Measurements from ENCODE around the gene TMEM179B. TPM values are rescaled to one million over a fixed set of nuclear protein-coding genes. Genes with fewer than 3 reads are reported as not detected.
"Not testable (repeated sequence)": the region's sequence is repeated elsewhere in the genome, so short reads cannot be mapped to it uniquely, and the experiment has no call there.

Gene TMEM179B, protein sequence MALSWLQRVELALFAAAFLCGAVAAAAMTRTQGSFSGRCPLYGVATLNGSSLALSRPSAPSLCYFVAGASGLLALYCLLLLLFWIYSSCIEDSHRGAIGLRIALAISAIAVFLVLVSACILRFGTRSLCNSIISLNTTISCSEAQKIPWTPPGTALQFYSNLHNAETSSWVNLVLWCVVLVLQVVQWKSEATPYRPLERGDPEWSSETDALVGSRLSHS
- 40.5 TPM for polyA plus RNA-seq (2013, experiment 1 of 2)
- 38.0 TPM for polyA plus RNA-seq (2013, experiment 2 of 2)

- no CpG with 5 or more reads among the region's 88 CpGs for WGBS (ENCODE audit: extremely low coverage, insufficient coverage, low lambda C conversion rate)
- peak; percentile 99 for DNase-seq
Measured at GRCh38 chr11:62787005-62787759, at the start of gene TMEM179B. TMEM179B (plus strand) TSS chr11:62787402; CDS start chr11:62787432, 30 bp downstream.

DNA sequence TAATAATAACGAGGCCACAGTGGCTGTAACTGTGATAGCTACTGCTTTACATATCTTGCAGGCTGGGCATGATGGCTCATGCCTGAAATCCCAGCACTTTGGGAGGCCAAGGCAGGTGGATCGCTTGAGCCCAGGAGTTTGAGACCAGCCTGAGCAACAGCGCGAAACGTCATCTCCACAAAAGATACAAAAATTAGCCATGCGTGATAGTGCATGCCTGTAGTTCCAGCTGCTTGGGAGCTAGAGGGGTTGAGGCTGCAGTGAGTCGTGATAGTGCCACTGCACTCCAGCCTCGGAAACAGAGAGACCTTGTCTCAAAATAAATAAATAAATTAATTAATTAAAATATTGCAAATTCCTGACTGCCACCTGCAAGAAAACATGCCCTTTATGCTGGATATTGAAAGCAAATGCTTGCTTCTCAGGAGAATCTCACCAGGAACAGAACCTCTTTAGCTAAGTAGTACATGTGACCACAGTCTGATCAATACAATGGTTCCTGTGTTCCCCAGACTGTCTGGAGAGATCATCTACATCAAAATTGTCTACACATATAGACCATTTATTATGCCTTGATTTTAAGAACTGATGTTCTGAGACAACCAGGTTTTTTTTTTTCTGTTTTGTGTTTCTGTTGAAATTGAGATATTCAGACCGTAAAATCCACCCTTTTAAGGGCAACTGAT, 39.6 kb upstream of the TMEM179B start:
- H4K8ac ChIP-seq (ENCODE audit: low read depth, low read length): no peak overlapping the region
- H4K5ac ChIP-seq (ENCODE audit: low read length): no peak overlapping the region
- H2AK5ac ChIP-seq (ENCODE audit: low read length): no peak overlapping the region
- DNase-seq: no peak
- H2BK5ac ChIP-seq (ENCODE audit: low read length): no peak overlapping the region
- no peak overlapping the region for H3K27ac ChIP-seq (ENCODE audit: low read depth, low read length)
- H3K23ac ChIP-seq (ENCODE audit: low read length): no peak overlapping the region
- no peak overlapping the region for H2BK120ac ChIP-seq (ENCODE audit: low read depth, low read length)
- no peak overlapping the region for H2BK15ac ChIP-seq (replicated peaks; ENCODE audit: low read depth)
- no peak overlapping the region for H3K18ac ChIP-seq (ENCODE audit: low read length)
- no peaks in the 10 kb centered on the region for H3K4me1 ChIP-seq (ENCODE audit: control insufficient read depth, low read depth, low read length)
- peaks cover 11% of the 10 kb centered on the region for H3K79me2 ChIP-seq (ENCODE audit: control insufficient read depth, insufficient read depth, low read length)
- H3K27me3 ChIP-seq (ENCODE audit: insufficient read depth, low read length, poor library complexity): no peaks in the 10 kb centered on the region
- no peak overlapping the region for H3K56ac ChIP-seq (ENCODE audit: low read length)
- no peak overlapping the region for H3K4me2 ChIP-seq (ENCODE audit: low read length)
- H3K4me3 ChIP-seq (ENCODE audit: low read length): no peak overlapping the region
- no peak overlapping the region for H3K9ac ChIP-seq (ENCODE audit: low read length)
- H3K4ac ChIP-seq (ENCODE audit: low read depth, low read length): no peak overlapping the region
- no CpG with 5 or more reads among the region's 9 CpGs for WGBS (ENCODE audit: extremely low coverage, insufficient coverage, low lambda C conversion rate)
- peaks cover 14% of the 10 kb centered on the region for H3K79me1 ChIP-seq (ENCODE audit: low read length)
- H3K36me3 ChIP-seq (ENCODE audit: control insufficient read depth, insufficient read depth, low read length): peaks cover 4% of the 10 kb centered on the region

More at GRCh38 chr11:62787005-62787759, at the start of gene TMEM179B:
- Histone ChIP-seq H2BK15ac (replicated peaks; ENCODE audit: low read depth) (no peak within 1 kb of the TSS), H4K8ac (ENCODE audit: low read depth, low read length) (no peak within 1 kb of the TSS), H3K9ac (ENCODE audit: low read length) (peak within 1 kb of the TSS; percentile 90), H3K27me3 (ENCODE audit: insufficient read depth, low read length, poor library complexity) (no peaks in the 10 kb centered on the region), H3K79me1 (ENCODE audit: low read length) (peaks cover 16% of the 10 kb centered on the region), H3K56ac (ENCODE audit: low read length) (peak within 1 kb of the TSS; percentile 100), H2BK120ac (ENCODE audit: low read depth, low read length) (no peak within 1 kb of the TSS), H3K18ac (ENCODE audit: low read length) (peak within 1 kb of the TSS; percentile 52), H3K36me3 (ENCODE audit: control insufficient read depth, insufficient read depth, low read length) (peaks cover 10% of the 10 kb centered on the region), H3K79me2 (ENCODE audit: control insufficient read depth, insufficient read depth, low read length) (peaks cover 28% of the 10 kb centered on the region), H3K23ac (ENCODE audit: low read length) (peak within 1 kb of the TSS; percentile 91), H3K27ac (ENCODE audit: low read depth, low read length) (peak within 1 kb of the TSS; percentile 89), H3K4me3 (ENCODE audit: low read length) (peak within 1 kb of the TSS; percentile 94), H4K5ac (ENCODE audit: low read length) (peak within 1 kb of the TSS; percentile 17), H2BK5ac (ENCODE audit: low read length) (peak within 1 kb of the TSS; percentile 57), H2AK5ac (ENCODE audit: low read length) (peak within 1 kb of the TSS; percentile 31), H3K4me1 (ENCODE audit: control insufficient read depth, low read depth, low read length) (peaks cover 5% of the 10 kb centered on the region), H3K4me2 (ENCODE audit: low read length) (peak within 1 kb of the TSS; percentile 91), H3K4ac (ENCODE audit: low read depth, low read length) (peak within 1 kb of the TSS; percentile 61)

- not testable (repeated sequence) for H3K4ac ChIP-seq (ENCODE audit: low read depth, low read length); H3K23ac ChIP-seq (ENCODE audit: low read length); H2BK5ac ChIP-seq (ENCODE audit: low read length); H3K4me3 ChIP-seq (ENCODE audit: low read length); H3K4me2 ChIP-seq (ENCODE audit: low read length); H4K8ac ChIP-seq (ENCODE audit: low read depth, low read length); H3K4me1 ChIP-seq (ENCODE audit: control insufficient read depth, low read depth, low read length); H2BK15ac ChIP-seq (replicated peaks; ENCODE audit: low read depth); H2BK120ac ChIP-seq (ENCODE audit: low read depth, low read length); H2AK5ac ChIP-seq (ENCODE audit: low read length); H4K5ac ChIP-seq (ENCODE audit: low read length); H3K9ac ChIP-seq (ENCODE audit: low read length); H3K18ac ChIP-seq (ENCODE audit: low read length); DNase-seq; H3K27me3 ChIP-seq (ENCODE audit: insufficient read depth, low read length, poor library complexity); H3K27ac ChIP-seq (ENCODE audit: low read depth, low read length); H3K56ac ChIP-seq (ENCODE audit: low read length); H3K36me3 ChIP-seq (ENCODE audit: control insufficient read depth, insufficient read depth, low read length)
- WGBS (ENCODE audit: extremely low coverage, insufficient coverage, low lambda C conversion rate): no CpG with 5 or more reads among the region's 5 CpGs
- peaks cover 18% of the 10 kb centered on the region for H3K79me2 ChIP-seq (ENCODE audit: control insufficient read depth, insufficient read depth, low read length)
- H3K79me1 ChIP-seq (ENCODE audit: low read length): peaks cover 18% of the 10 kb centered on the region
Measured at GRCh38 chr11:62749931-62750330, 37.3 kb upstream of the TMEM179B start.

DNA sequence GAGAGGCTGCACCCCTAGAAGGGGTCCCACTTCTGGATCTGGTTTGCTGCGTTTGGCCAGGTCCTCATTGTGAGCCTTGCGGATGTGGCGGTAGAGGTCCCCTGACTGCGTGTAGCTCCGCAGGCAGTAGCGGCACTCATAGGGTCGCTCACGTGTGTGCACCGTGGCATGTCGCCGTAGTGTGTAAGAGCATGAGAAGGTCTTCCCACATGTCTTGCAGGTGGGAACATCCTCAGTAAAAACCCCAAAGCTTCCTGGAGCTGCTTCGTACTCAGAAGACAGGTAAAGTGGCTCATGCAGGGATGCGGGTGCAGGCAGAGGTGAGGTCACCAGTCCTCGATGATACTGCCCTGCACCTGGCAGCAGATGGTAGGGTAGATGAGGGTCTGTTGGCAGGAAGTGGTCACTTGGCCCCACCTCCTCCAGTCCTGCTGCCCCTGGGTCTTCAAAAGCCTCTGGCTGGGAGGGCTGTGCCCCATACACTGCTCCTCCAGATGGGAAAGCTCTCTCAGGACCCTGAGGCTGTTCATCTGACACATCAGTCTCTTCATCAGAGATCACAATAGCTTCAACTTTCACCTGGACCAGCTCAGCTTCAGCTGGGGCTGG, 34.9 kb upstream of the TMEM179B start:
- Histone ChIP-seq H2BK15ac (replicated peaks; ENCODE audit: low read depth) (no peak overlapping the region), H3K4me3 (ENCODE audit: low read length) (no peak overlapping the region), H3K27me3 (ENCODE audit: insufficient read depth, low read length, poor library complexity) (no peaks in the 10 kb centered on the region), H3K36me3 (ENCODE audit: control insufficient read depth, insufficient read depth, low read length) (peaks cover 6% of the 10 kb centered on the region), H3K27ac (ENCODE audit: low read depth, low read length) (no peak overlapping the region), H3K79me1 (ENCODE audit: low read length) (peaks cover 18% of the 10 kb centered on the region), H3K79me2 (ENCODE audit: control insufficient read depth, insufficient read depth, low read length) (peaks cover 18% of the 10 kb centered on the region), H3K4me1 (ENCODE audit: control insufficient read depth, low read depth, low read length) (no peaks in the 10 kb centered on the region), H3K23ac (ENCODE audit: low read length) (no peak overlapping the region), H2AK5ac (ENCODE audit: low read length) (no peak overlapping the region), H3K18ac (ENCODE audit: low read length) (no peak overlapping the region), H2BK120ac (ENCODE audit: low read depth, low read length) (no peak overlapping the region), H2BK5ac (ENCODE audit: low read length) (no peak overlapping the region), H4K5ac (ENCODE audit: low read length) (no peak overlapping the region), H4K8ac (ENCODE audit: low read depth, low read length) (no peak overlapping the region), H3K4ac (ENCODE audit: low read depth, low read length) (no peak overlapping the region), H3K56ac (ENCODE audit: low read length) (no peak overlapping the region), H3K9ac (ENCODE audit: low read length) (no peak overlapping the region), H3K4me2 (ENCODE audit: low read length) (no peak overlapping the region)
- no CpG with 5 or more reads among the region's 14 CpGs for WGBS (ENCODE audit: extremely low coverage, insufficient coverage, low lambda C conversion rate)
- no peak for DNase-seq

DNA sequence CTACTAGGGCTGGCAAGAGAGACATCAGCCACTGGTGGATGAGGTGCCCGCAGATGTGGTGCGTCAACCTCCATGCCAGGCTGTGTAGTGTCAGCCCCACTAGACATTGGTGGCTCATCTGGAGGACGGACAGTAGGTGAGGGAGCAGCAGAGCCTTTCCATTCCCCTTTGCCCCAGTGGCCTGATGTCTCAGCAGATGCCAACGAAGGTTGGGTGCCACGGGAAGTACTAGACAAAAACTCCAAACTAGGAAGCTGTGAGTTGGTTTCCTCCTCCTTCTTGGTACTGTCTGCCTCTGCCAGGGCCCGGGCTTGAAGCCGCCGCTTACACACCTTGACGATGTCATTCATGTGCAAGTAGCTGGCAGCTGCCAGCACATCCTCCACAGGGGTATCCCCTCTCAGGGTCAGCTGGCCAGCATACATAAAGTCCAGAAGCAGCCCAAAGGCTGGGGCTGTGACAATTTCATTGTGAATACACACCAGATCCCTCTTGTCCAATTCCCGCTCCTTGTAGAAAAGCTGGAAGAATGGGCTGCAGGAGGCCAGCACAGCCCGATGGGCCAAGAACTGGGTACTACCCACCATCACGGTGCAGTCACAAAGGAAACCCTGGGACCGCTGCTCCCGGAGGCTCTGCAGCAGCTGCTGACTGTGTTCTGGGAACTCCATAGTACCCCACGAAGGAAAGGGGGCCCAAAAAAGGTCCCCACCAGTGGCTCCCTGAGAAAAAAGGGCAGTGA, 34.0 kb upstream of the TMEM179B start:
- no CpG with 5 or more reads among the region's 15 CpGs for WGBS (ENCODE audit: extremely low coverage, insufficient coverage, low lambda C conversion rate)

More for the DNA sequence above, 34.0 kb upstream of the TMEM179B start:
- Histone ChIP-seq H4K5ac (ENCODE audit: low read length) (no peak overlapping the region), H2AK5ac (ENCODE audit: low read length) (no peak overlapping the region), H3K4me1 (ENCODE audit: control insufficient read depth, low read depth, low read length) (no peaks in the 10 kb centered on the region), H3K36me3 (ENCODE audit: control insufficient read depth, insufficient read depth, low read length) (peaks cover 6% of the 10 kb centered on the region), H2BK15ac (replicated peaks; ENCODE audit: low read depth) (no peak overlapping the region), H3K9ac (ENCODE audit: low read length) (peak overlapping the region; percentile 59), H3K56ac (ENCODE audit: low read length) (peak overlapping the region; percentile 65), H3K27me3 (ENCODE audit: insufficient read depth, low read length, poor library complexity) (no peaks in the 10 kb centered on the region), H4K8ac (ENCODE audit: low read depth, low read length) (no peak overlapping the region), H3K79me1 (ENCODE audit: low read length) (peaks cover 18% of the 10 kb centered on the region), H3K79me2 (ENCODE audit: control insufficient read depth, insufficient read depth, low read length) (peaks cover 18% of the 10 kb centered on the region), H3K4me3 (ENCODE audit: low read length) (no peak overlapping the region), H2BK5ac (ENCODE audit: low read length) (no peak overlapping the region), H3K18ac (ENCODE audit: low read length) (peak overlapping the region; percentile 23), H2BK120ac (ENCODE audit: low read depth, low read length) (no peak overlapping the region), H3K4me2 (ENCODE audit: low read length) (peak overlapping the region; percentile 33), H3K23ac (ENCODE audit: low read length) (no peak overlapping the region), H3K4ac (ENCODE audit: low read depth, low read length) (peak overlapping the region; percentile 89), H3K27ac (ENCODE audit: low read depth, low read length) (no peak overlapping the region)
- no peak for DNase-seq

All from mesendoderm (in vitro differentiated cells).